Spleen (tissue), 11 donors: ENCODE measurements around the gene ZNF792. TPM values are rescaled to one million over a fixed set of nuclear protein-coding genes. Genes with fewer than 3 reads are reported as not detected.
"Not testable (repeated sequence)": the region's sequence is repeated elsewhere in the genome, so short reads cannot be mapped to it uniquely, and the experiment has no call there.

Source experiments
- DNase-seq: peaks from one replicate; pipeline ENCODE4 v3.0.0-alpha.2; 2020
- H3K27ac ChIP-seq, 8 donors: fragments of 200-600 bp; sonication (generic) in 7 of 8; 1 replicate in 4 of 8; 2 replicates in 4 of 8; pipeline versions ENCODE4 v1.5.0 to v1.8.0; 2016 to 2021; ENCODE audit warnings: inconsistent platforms in 4 of 8, mild to moderate bottlenecking in 4 of 8, moderate library complexity in 1 of 8
- H3K27me3 ChIP-seq, 7 donors: fragments of 200-600 bp; sonication (generic) in 6 of 7; replicated peaks in 1 of 7; 1 replicate in 4 of 7; 2 replicates in 3 of 7; pipeline versions ENCODE4 v1.5.0 to v1.8.0; 2016 to 2021; ENCODE audit warnings: inconsistent platforms in 3 of 7, mild to moderate bottlenecking in 1 of 7
- H3K36me3 ChIP-seq, 6 donors: fragments of 200-600 bp; sonication (generic) in 5 of 6; 1 replicate in 4 of 6; 2 replicates in 2 of 6; pipeline versions ENCODE4 v1.5.0 to v1.8.0; 2016 to 2021; ENCODE audit warnings: inconsistent platforms in 2 of 6
- H3K4me1 ChIP-seq, 6 donors: fragments of 200-600 bp; sonication (generic) in 5 of 6; 1 replicate in 3 of 6; 2 replicates in 3 of 6; pipeline versions ENCODE4 v1.5.0 to v1.8.0; 2016 to 2021; ENCODE audit warnings: inconsistent platforms in 3 of 6
- H3K4me3 ChIP-seq, 8 donors: fragments of 200-600 bp; sonication (generic) in 7 of 8; 1 replicate in 4 of 8; 2 replicates in 4 of 8; pipeline versions ENCODE4 v1.5.0 to v1.8.0; 2016 to 2021; ENCODE audit warnings: inconsistent platforms in 4 of 8, mild to moderate bottlenecking in 4 of 8, moderate library complexity in 2 of 8
- H3K9me3 ChIP-seq, 8 donors: fragments of 200-600 bp; sonication (generic) in 7 of 8; 1 replicate in 4 of 8; 2 replicates in 4 of 8; pipeline versions ENCODE4 v1.5.0 to v1.8.0; 2016 to 2021; ENCODE audit warnings: inconsistent platforms in 4 of 8
- CTCF ChIP-seq, 11 experiments: fragments of 200-600 bp in 7 of 11; fragments of 450-650 bp in 4 of 11; sonication (generic) in 4 of 11; IDR thresholded peaks in 8 of 11; conservative IDR thresholded peaks in 3 of 11; 1 replicate in 7 of 11; 2 replicates in 4 of 11; pipeline versions ENCODE4 v1.4.0 to v1.8.0; 2016 to 2021; ENCODE audit warnings: antibody characterized with exemption in 11 of 11, inconsistent platforms in 4 of 11, mild to moderate bottlenecking in 1 of 11
- POLR2A ChIP-seq, 3 donors: fragments of 450-650 bp; IDR thresholded peaks; one replicate each; pipeline ENCODE4 v1.5.1; 2017; ENCODE audit warnings: antibody characterized with exemption in 3 of 3, mild to moderate bottlenecking in 1 of 3
- POLR2AphosphoS5 ChIP-seq, 3 donors: sonication (generic); formaldehyde crosslinking; IDR thresholded peaks; one replicate each; pipeline ENCODE4 v1.5.1; 2017; ENCODE audit warnings: antibody characterized with exemption in 3 of 3
- WGBS, 5 donors: extraction: QIAGEN DNeasy Blood & Tissue Kit in 3 of 5; methylation state at CpG; one replicate each; pipeline versions ENCODE4 v1.1.5 to v1.1.7; 2013 to 2018; 5-methylcytosine and 5-hydroxymethylcytosine counted together
- intact Hi-C: fragments of 100-400 bp; cut with DNase I; formaldehyde crosslinking; loops from one replicate; pipeline ENCODE4 v1.15.0; 2023; ENCODE audit warnings: low total_unique reads
- polyA plus RNA-seq, 3 donors: library from polyadenylated mRNA; stranded (reverse); fragments of 200-250 nt; gene quantifications; one replicate each; pipeline ENCODE4 v1.2.1, GENCODE V29; 2013
- total RNA-seq, 7 donors: library from RNA; depleted of rRNA in 3 of 7; stranded (reverse); fragments of >200 nt in 3 of 7; fragmentation: NEBNext Ultra II Directional in 4 of 7; extraction: Animal tissue kit (Norgen Biotek cat#: 25700) in 4 of 7; gene quantifications; one replicate each; pipeline versions ENCODE4 v1.1.0 to v1.2.1, GENCODE V29; 2016 to 2021
- donor health status: healthy with polysubstance abuse.
- donor health status: DM: no; HTN: no; CAD: no; lungs with moderate emphysema.
- donor health status: DM: no; HTN: no; CAD: no.
- donor health status: Bipolar disorder and iron deficiency.
- donor health status: healthy.
- donor health status: DM: no; HTN: no; CAD: no.
- donor health status: DM: yes; HTN: yes; CAD: no.

ZNF792 gene
- total and polyA plus RNA-seq, 10 donors, result 1.5 to 22.9 (median 13.1) TPM

- H3K36me3 ChIP-seq, result no peaks in the 10 kb centered on the region
- WGBS, 5 donors, result 82 to 90% (median 87%) methylated on average over 6 to 7 of the region's 7 CpGs
- intact Hi-C loops, result loop anchor here (2.0 to 5.0 kb wide), 2 partner anchors 41 to 120 kb away; no protein-coding TSS in a partner anchor
These were observed 8.2 kb upstream of the ZNF792 start for GRCh38 chr19:34972163-34972705.

GRCh38 chr19:34970185-34970780 lies 6.3 kb upstream of the ZNF792 start:
- not testable (repeated sequence) for H3K36me3 ChIP-seq, DNase-seq, H3K4me3 ChIP-seq, H3K27me3 ChIP-seq, H3K27ac ChIP-seq
- H3K4me1 ChIP-seq, result peaks cover 0 to 26% (median 18%) of the 10 kb centered on the region in 6 donors
- H3K9me3 ChIP-seq, result peaks cover 0 to 36% (median 14%) of the 10 kb centered on the region in 8 donors
- WGBS, 5 donors, result 85 to 92% (median 87%) methylated on average over 12 of the region's 12 CpGs
- intact Hi-C loops, result loop anchor here (5.0 kb wide), 1 partner anchor 122 kb away; no protein-coding TSS in a partner anchor

More at GRCh38 chr19:34972163-34972705, 8.2 kb upstream of the ZNF792 start:
- no peak overlapping the region for H3K27ac ChIP-seq
- H3K4me1 ChIP-seq, result peaks cover 0 to 34% (median 18%) of the 10 kb centered on the region in 6 donors
- TF ChIP-seq POLR2AphosphoS5 (IDR thresholded peaks at IDR 0.05) (no peak), CTCF (IDR thresholded peaks at IDR 0.05 in 8 of 11, conservative IDR thresholded peaks at IDR 0.05 in 3 of 11) (no peak), POLR2A (IDR thresholded peaks at IDR 0.05) (no peak)
- DNase-seq, result no peak
- no peak overlapping the region for H3K4me3 ChIP-seq
- no peaks in the 10 kb centered on the region for H3K27me3 ChIP-seq
- peaks cover 0 to 26% (median 12%) of the 10 kb centered on the region in 8 donors for H3K9me3 ChIP-seq

GRCh38 chr19:34969721-34970120 lies 5.7 kb upstream of the ZNF792 start:
- Histone ChIP-seq H3K9me3 (peaks cover 0 to 37% (median 14%) of the 10 kb centered on the region in 8 donors), H3K4me3 (no peak overlapping the region), H3K27ac (no peak overlapping the region), H3K36me3 (no peaks in the 10 kb centered on the region), H3K27me3 (no peaks in the 10 kb centered on the region), H3K4me1 (peaks cover 0 to 21% (median 16%) of the 10 kb centered on the region in 6 donors)
- 89 to 93% (median 91%) methylated on average over 6 of the region's 6 CpGs for WGBS, 5 donors
- DNase-seq, result no peak
- intact Hi-C loops, result loop anchor here (5.0 kb wide), 1 partner anchor 123 kb away; no protein-coding TSS in a partner anchor
- TF ChIP-seq CTCF (IDR thresholded peaks at IDR 0.05 in 8 of 11, conservative IDR thresholded peaks at IDR 0.05 in 3 of 11) (no peak), POLR2AphosphoS5 (IDR thresholded peaks at IDR 0.05) (no peak), POLR2A (IDR thresholded peaks at IDR 0.05) (no peak)

- Histone ChIP-seq H3K9me3 (peaks cover 0 to 37% (median 14%) of the 10 kb centered on the region in 8 donors), H3K4me3 (no peak overlapping the region), H3K27me3 (no peaks in the 10 kb centered on the region), H3K27ac (no peak overlapping the region), H3K36me3 (no peaks in the 10 kb centered on the region), H3K4me1 (peaks cover 4 to 21% (median 12%) of the 10 kb centered on the region in 6 donors)
- no peak for TF ChIP-seq POLR2A (IDR thresholded peaks at IDR 0.05)
- no peak for TF ChIP-seq CTCF (IDR thresholded peaks at IDR 0.05 in 8 of 11, conservative IDR thresholded peaks at IDR 0.05 in 3 of 11)
- no peak for TF ChIP-seq POLR2AphosphoS5 (IDR thresholded peaks at IDR 0.05)
- intact Hi-C loops, result no loop called here
- WGBS, 5 donors, result 77 to 97% (median 84%) methylated on average over 6 of the region's 6 CpGs
- no peak for DNase-seq
These were observed 3.5 kb upstream of the ZNF792 start for GRCh38 chr19:34967551-34967950.

- Histone ChIP-seq H3K9me3 (peaks cover 2 to 55% (median 34%) of the 10 kb centered on the region in 8 donors), H3K36me3 (peaks cover 0 to 16% (median 8%) of the 10 kb centered on the region in 6 donors), H3K4me1 (peaks cover 8 to 34% (median 23%) of the 10 kb centered on the region in 6 donors)
- intact Hi-C loops, H3K27ac ChIP-seq, H3K27me3 ChIP-seq, H3K4me3 ChIP-seq, DNase-seq: not testable (repeated sequence)
- WGBS, 5 donors, result 76 to 96% (median 86%) methylated on average over 5 of the region's 5 CpGs
These were observed 1.5 kb upstream of the ZNF792 start for GRCh38 chr19:34965505-34965904.
